Neural progenitor cell (in vitro differentiated cells): ENCODE measurements around the gene YTHDC1.

Experiments
- CTCF ChIP-seq: fragments of 200-600 bp; sonication (generic); IDR thresholded peaks from 2 replicates; pipeline ENCODE4 v1.5.1; 2017; ENCODE audit warnings: antibody characterized with exemption, mild to moderate bottlenecking
- EZH2 ChIP-seq: fragments of 200-600 bp; sonication (generic); IDR thresholded peaks from 2 replicates; pipeline ENCODE4 v1.6.1; 2017; ENCODE audit warnings: antibody characterized with exemption, mild to moderate bottlenecking, moderate library complexity
- EZH2phosphoT487 ChIP-seq: fragments of 200-600 bp; sonication (generic); IDR thresholded peaks from 2 replicates; pipeline ENCODE4 v1.6.1; 2017; ENCODE audit warnings: antibody characterized with exemption

GRCh38 chr4:68346461-68346860, 3.4 kb downstream of the YTHDC1 start:
- TF ChIP-seq CTCF (no peak), EZH2phosphoT487 (no peak), EZH2 (no peak)
